T47D (cell line): ENCODE data around the gene ITGB5.

ENCODE experiments used
- DNase-seq, 2 experiments: peaks; one replicate each; pipeline versions ENCODE4 v3.0.0 to v3.0.0-alpha.2; 2011 to 2012; ENCODE audit warnings: low read depth in 1 of 2, low spot score in 1 of 2
- JUND ChIP-seq: IDR thresholded peaks from 2 replicates; pipeline ENCODE4 v1.6.1; 2012; ENCODE audit warnings: low read depth
- in situ Hi-C: cut with HindIII; loops from 2 replicates; pipeline ENCODE4 v1.10.0; 2016; ENCODE audit warnings: low sequenced_read_pairs, low pct_unique_long_range_greater_than_20kb

The ITGB5 gene

DNA sequence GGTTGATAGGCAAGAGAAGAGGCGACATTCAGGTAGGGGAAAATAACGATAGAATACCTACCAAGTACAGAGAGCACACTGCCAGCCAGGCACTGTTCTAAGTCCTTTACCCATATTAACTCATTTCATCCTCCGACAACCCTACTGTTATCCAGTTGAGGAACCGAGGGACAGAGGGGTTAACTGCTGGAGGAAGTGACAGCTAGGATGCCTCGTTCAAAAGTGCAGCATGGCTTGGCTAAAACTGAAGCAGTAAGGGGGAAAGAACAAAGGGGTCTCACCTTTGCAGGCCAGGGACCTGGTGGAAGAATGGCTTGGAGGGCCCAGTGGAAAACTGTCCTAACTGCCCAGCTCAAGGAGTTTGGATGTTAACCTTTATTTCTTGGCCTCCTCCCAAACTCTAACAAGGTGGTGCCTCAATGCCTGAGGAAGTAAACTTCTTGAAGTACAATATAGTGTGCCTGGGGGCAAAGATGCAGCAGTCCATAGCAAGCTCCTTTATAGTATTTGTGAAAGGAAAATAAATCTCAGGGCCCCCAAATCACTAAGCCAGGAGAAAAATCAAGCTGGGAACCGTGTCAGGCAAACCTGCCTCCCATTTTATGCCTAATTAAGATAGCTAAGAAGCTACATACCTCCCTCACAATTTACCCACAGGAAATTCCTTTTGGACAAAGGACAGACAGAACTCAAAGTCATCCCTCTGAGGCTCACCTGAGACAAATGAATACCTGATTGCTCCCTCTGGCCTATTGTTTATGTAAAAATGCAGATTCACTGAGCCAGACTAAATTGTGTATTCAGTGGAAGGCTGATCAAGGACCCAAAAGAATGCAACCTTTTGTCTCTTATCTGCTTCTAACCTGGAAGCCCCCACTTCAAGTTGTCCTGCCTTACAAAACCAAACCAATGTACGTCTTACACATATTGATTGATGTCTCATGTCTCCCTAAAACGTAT lies 1.6 kb upstream of the ITGB5 start:
- DNase-seq: no peak
- in situ Hi-C loops: no loop called here
- TF ChIP-seq JUND: no peak

- in situ Hi-C loops: no loop called here
- no peak for TF ChIP-seq JUND
- DNase-seq: no peak
These were observed 750 bp upstream of the ITGB5 start for GRCh38 chr3:124887932-124888298.

DNA sequence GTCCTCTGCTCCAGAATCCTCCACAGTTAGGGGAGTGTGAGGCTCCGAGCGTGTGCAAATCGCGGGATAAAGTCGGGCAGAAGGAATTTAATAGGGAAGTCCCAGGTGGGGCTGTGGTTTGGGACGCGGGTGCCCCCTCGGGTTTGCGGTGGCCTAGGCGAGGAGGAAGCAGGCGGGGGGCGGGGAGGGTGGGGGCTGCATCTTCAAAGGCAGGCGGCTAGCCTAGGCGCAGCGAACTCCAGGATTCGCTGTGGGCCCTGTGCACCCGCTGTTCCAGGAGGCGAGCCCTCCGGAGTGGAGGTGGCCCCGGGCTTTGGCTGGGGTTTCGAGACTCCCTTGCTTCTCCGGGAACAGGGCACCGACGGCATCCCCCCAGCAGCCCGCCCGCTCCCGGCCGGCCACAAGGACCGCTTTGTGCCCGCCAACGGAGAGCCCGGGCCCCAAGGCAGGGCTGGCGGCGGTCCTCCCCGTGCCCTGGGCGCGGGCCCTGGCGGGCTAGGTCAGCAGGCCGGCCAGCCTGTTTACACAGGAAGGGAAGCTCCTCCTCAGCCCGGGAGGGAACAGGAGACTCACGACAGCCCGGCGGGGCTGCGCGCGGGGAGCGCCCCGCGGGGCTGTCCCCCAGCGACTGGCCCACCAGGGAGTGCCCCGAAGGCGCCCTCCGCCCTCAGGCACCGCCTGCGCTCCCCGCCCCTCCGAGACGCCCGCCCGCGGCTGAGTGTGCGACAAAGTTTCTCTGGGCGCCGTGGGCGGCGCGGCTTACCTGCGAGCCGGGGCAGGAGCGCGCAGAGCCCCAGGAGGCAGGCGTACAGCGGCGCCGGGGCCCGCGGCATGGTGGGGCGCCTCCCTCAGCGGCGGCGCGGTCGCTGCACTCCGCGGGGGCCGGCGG lies 753 bp downstream of the ITGB5 start:
- in situ Hi-C loops: no loop called here
- TF ChIP-seq JUND: no peak
- DNase-seq: peak; percentile 67 to 68

DNA sequence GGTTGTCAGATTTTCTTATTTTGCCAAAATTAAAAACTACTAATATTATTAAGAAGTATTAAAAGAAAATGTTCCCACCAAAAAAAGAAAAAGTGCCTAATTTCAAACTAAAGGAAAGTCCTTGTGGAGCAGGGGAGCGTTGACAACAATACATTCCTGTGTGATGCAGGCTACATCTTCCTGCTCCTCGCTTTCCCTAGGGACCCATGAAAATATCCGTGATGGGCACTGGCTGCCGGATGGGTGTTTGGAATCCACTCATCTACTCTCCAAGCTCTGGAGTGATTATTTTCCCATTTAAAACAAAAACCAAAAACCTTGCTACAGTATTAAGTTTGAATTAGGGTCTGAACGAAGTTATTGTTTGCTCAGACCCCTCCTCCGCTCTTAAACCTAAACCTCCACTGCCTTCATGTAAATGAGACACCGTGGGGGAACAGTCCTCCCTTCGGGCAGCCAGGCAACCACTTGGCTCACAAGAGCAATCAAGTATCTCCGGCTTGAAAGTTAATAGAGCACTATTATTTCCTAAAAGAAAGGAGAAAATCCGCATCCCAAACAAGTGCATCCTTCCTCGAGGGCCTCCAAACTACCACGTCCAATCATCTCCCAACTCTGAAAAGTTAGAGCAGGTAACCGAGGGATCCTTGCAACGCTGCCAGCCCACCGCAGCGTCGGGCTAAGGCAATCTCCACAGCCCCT lies 1.5 kb downstream of the ITGB5 start:
- in situ Hi-C loops: no loop called here
- DNase-seq: no peak
- no peak for TF ChIP-seq JUND

DNA sequence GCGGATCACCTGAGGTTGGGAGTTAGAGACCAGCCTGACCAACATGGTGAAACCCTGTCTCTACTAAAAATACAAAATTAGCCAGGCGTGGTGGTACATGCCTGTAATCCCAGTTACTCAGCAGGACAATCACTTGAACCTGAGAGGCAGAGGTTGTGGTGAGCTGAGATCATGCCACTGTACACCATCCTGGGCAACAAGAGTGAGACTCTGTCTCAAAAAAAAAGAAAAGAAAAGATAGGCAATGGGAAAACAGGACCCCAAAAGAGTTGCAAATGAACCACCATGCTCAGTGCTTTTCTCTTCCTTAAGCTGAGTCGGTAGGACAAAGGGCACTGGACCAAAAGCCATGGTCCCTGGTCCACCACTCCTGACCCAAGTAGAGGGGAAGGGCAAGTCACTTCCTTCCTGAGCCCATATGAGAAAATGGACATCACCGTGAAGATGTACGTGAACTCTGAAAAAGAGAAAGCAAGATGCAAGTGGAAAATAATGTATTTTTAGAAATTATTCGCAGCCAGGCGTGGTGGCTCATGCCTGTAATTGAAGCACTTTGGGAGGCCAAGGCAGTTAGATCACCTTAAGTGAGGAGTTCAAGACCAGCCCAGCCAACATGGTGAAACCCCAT lies 2.6 kb downstream of the ITGB5 start:
- in situ Hi-C loops: no loop called here

DNA sequence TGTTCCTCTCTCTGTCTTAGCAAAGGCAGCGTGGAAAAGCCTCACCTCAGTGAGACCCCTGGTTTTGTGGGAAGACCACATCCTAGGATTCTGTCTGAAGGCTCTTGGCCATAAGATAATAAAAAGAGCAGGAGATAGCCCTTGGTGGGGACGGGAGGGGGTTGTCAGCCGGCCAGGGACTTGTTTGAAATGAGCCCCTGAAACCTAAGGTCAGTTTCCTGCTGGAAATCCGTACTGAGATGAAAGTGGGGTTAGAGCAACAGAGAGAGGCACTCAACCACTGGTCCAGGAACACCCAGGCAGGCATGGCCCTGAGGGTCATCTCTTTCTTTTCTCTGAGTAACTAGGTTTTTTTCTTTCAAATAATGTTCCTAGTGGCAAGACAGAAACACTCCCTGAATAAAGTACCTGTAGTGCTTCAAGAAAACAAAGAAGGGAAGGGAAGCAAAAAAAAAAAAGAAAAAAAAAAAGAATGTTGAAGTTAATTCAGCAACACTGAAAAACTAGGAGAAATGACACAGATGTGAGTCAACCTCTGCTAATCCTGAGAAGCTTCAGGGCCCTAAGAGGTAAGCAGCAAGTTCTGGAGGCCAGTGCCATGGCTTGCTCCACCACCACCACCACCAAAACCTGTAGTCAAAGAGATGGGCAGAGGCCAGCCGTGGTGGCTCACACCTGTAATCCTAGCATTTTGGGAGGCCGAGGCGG lies 3.2 kb downstream of the ITGB5 start:
- no peak for TF ChIP-seq JUND
- in situ Hi-C loops: no loop called here
- no peak for DNase-seq

More for the DNA sequence above, 2.6 kb downstream of the ITGB5 start:
- no peak for TF ChIP-seq JUND
- no peak for DNase-seq

- no peak for TF ChIP-seq JUND
- DNase-seq: no peak
- in situ Hi-C loops: no loop called here
These were observed 4.1 kb downstream of the ITGB5 start for GRCh38 chr3:124882816-124883747.

- DNase-seq: no peak
- in situ Hi-C loops: no loop called here
These were observed 5.0 kb downstream of the ITGB5 start for GRCh38 chr3:124881976-124882697.

DNA sequence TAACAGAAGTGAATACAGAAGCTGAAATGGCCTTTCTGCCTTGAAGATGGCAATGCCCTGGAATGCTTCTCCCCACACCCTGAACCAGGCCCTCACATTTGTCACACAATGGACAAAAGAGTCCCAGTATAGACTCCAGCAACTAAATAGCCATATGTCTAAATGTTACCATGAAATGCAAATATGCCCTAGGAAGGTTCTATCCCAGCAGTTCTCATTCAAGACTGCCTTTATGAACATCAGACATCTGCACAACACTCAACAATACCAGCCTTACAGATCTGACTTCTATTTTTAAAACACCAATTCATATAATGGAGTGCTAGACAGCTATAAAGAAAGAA lies 7.9 kb downstream of the ITGB5 start:
- TF ChIP-seq JUND: no peak
- in situ Hi-C loops: no loop called here
- no peak for DNase-seq

More at GRCh38 chr3:124881976-124882697, 5.0 kb downstream of the ITGB5 start:
- no peak for TF ChIP-seq JUND
